NB4 (cell line): ENCODE data around the gene JDP2.

ENCODE experiments used
- POLR2A ChIP-seq: IDR thresholded peaks from 2 replicates; pipeline ENCODE4 v1.6.1; 2011; ENCODE audit warnings: mild to moderate bottlenecking; ENCODE audit not compliant: insufficient read length; ENCODE audit errors: extremely low read depth
- TF ChIP-seq, protein P1 (sequence below): IDR thresholded peaks from one replicate; pipeline ENCODE4 v1.5.1; 2012; ENCODE audit warnings: low read depth, low read length

DNA sequence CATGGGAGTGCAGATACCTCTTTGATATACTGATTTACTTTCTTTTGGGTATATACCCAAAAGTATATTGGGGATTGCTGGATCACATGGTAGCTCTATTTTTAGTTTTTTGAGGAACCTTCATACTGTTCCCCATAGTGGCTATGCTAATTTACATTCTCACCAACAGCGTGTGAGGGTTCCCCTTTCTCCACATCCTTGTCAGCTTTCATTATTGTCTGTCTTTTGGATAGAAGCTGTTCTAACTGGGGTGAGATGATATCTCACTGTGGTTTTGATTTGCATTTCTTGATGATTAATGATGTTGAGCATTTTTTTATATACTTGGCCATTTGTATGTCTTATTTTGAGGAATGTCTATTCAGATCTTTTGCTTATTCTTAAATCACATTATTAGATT is 44.1 kb upstream of the JDP2 start:
- TF ChIP-seq, protein P1, sequence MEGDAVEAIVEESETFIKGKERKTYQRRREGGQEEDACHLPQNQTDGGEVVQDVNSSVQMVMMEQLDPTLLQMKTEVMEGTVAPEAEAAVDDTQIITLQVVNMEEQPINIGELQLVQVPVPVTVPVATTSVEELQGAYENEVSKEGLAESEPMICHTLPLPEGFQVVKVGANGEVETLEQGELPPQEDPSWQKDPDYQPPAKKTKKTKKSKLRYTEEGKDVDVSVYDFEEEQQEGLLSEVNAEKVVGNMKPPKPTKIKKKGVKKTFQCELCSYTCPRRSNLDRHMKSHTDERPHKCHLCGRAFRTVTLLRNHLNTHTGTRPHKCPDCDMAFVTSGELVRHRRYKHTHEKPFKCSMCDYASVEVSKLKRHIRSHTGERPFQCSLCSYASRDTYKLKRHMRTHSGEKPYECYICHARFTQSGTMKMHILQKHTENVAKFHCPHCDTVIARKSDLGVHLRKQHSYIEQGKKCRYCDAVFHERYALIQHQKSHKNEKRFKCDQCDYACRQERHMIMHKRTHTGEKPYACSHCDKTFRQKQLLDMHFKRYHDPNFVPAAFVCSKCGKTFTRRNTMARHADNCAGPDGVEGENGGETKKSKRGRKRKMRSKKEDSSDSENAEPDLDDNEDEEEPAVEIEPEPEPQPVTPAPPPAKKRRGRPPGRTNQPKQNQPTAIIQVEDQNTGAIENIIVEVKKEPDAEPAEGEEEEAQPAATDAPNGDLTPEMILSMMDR = no peak
- TF ChIP-seq POLR2A = no peak
